GM10248 (cell line): ENCODE measurements around the gene ALX3.

ENCODE experiments used
- CTCF ChIA-PET: fragments of 300-600 bp; sonication (Branson Sonifier 250); formaldehyde crosslinking; extraction: SDS; loops from one replicate; lab custom pipeline; 2021; ENCODE audit warnings: antibody characterized with exemption; lab: Yijun Ruan, JAX
- POLR2A ChIA-PET: fragments of 350-650 bp; sonication (Branson Sonifier 250); formaldehyde crosslinking; extraction: SDS; loops from one replicate; lab custom pipeline; 2020; ENCODE audit warnings: antibody characterized with exemption; lab: Yijun Ruan, JAX
- DNase-seq: peaks from one replicate; pipeline ENCODE4 v3.0.0; 2012; ENCODE audit errors: extremely low spot score
- CTCF ChIP-seq: IDR thresholded peaks from 2 replicates; pipeline ENCODE4 v1.5.1; 2012; ENCODE audit warnings: mild to moderate bottlenecking, low read depth; ENCODE audit errors: extremely low read depth, missing control alignments, control extremely low read depth

ALX3 gene

DNA sequence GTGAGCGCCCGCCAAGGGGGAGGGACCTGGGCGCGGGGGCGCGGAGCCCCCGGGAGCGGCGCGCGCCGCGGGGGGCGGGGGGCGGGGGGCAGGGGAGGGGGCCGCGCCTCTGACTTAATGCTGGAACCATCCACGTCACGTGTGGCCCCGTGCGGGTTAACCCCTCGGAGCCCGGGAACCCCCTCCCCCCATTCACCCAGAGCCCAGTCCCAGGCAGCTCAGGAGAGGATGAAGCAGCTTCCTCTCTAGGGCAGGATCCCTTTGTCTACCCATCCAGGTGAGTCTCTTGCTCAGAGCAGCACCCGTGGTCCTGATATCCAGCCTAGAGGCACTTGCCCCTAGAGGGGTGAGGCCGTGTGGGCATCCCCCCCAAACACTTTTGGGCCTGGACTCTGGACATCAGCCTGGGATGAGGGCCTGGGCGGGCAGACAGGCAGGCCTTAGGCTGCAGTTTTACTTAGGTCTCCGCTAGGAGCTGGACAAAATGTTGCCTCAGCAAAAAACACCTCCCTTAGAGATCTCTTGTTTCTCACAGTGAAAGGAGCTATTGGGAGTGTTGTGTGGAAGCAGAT lies at the start of gene ALX3:
Gene ALX3 (minus strand): TSS at position 2 of the 572 bp plus-strand sequence. CDS start 60 bp downstream, outside the sequence.
- CTCF ChIA-PET = interaction anchor here (0.7 to 2.4 kb wide), 9 partner anchors 9 to 425 kb away, joined by 3 to 17 read pairs (median 5); no protein-coding TSS in a partner anchor
- TF ChIP-seq CTCF = no peak
- POLR2A ChIA-PET = interaction anchor here (1.0 kb wide), 1 partner anchor 30 kb away, joined by 3 read pairs; no protein-coding TSS in a partner anchor
- no peak for DNase-seq

DNA sequence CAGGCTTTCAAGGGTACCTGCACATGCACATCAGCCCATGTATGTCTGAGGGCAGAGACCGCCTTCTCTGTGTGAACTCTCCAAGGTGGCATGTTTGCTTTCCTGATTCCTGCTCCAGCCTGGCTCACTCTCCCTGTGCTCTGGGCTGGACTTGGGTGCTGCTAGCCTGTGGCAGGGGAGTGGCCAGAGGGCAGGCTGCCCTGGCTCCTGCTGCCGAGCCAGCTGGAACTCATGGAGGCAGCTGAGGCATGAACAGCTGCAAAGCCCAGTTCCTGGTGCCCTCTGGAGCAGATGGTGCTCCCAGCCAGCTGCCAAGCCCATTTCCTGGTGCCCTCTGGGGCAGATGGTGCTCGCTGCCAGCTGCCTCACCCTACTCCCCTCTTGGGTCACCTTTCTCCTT lies 49.4 kb upstream of the ALX3 start:
- no peak for TF ChIP-seq CTCF
- CTCF ChIA-PET = interaction anchor here (0.8 kb wide), 1 partner anchor 14 kb away, joined by 4 read pairs; no protein-coding TSS in a partner anchor
- POLR2A ChIA-PET = no interaction called here
- no peak for DNase-seq

GRCh38 chr1:110118636-110119396 lies 48.3 kb upstream of the ALX3 start:
- ChIA-PET CTCF (interaction anchor here (0.8 to 4.5 kb wide), 6 partner anchors 14 to 89 kb away, joined by 3 to 43 read pairs (median 8); no protein-coding TSS in a partner anchor), POLR2A (no interaction called here)
- TF ChIP-seq CTCF = no peak
- no peak for DNase-seq

GRCh38 chr1:110114784-110115183 lies 44.3 kb upstream of the ALX3 start:
- no peak for DNase-seq
- POLR2A ChIA-PET = no interaction called here
- CTCF ChIA-PET = interaction anchor here (1.1 to 4.4 kb wide), 5 partner anchors 26 to 88 kb away, joined by 3 to 27 read pairs (median 4); no protein-coding TSS in a partner anchor
- no peak for TF ChIP-seq CTCF

- no peak for DNase-seq
- no peak for TF ChIP-seq CTCF
- CTCF ChIA-PET = interaction anchor here (1.5 to 4.4 kb wide), 2 partner anchors 26 to 93 kb away, joined by 3 to 27 read pairs; no protein-coding TSS in a partner anchor
- POLR2A ChIA-PET = no interaction called here
Observed at GRCh38 chr1:110114173-110114572, 43.7 kb upstream of the ALX3 start.

GRCh38 chr1:110113551-110113950 lies 43.1 kb upstream of the ALX3 start:
- TF ChIP-seq CTCF = no peak
- no peak for DNase-seq
- ChIA-PET CTCF (interaction anchor here (1.0 to 4.4 kb wide), 4 partner anchors 9 to 94 kb away, joined by 3 to 27 read pairs (median 8); no protein-coding TSS in a partner anchor), POLR2A (interaction anchor here (0.5 kb wide), 1 partner anchor 194 kb away, joined by 3 read pairs; no protein-coding TSS in a partner anchor)
